Stomach (tissue), 4 donors: ENCODE measurements around the gene ATXN7L3B.

ENCODE experiments used
- EP300 ChIP-seq: sonication (generic); formaldehyde crosslinking; IDR thresholded peaks from one replicate; pipeline ENCODE4 v1.6.1; 2017; ENCODE audit warnings: antibody characterized with exemption
- POLR2A ChIP-seq, 4 donors: fragments of 450-650 bp; IDR thresholded peaks; one replicate each; pipeline ENCODE4 v1.6.1; 2016; ENCODE audit warnings: antibody characterized with exemption in 4 of 4, control low read depth in 2 of 4, mild to moderate bottlenecking in 1 of 4, moderate library complexity in 1 of 4
- POLR2AphosphoS5 ChIP-seq, 3 donors: sonication (generic); formaldehyde crosslinking; IDR thresholded peaks; one replicate each; pipeline ENCODE4 v1.6.1; 2016; ENCODE audit warnings: antibody characterized with exemption in 3 of 3
- TF ChIP-seq, protein P1 (sequence below), 7 experiments: fragments of 450-650 bp in 4 of 7; fragments of 200-600 bp in 3 of 7; sonication (generic) in 3 of 7; IDR thresholded peaks; one replicate each; pipeline ENCODE4 v1.5.1; 2016 to 2019; ENCODE audit warnings: antibody characterized with exemption in 7 of 7, control low read depth in 2 of 7, mild to moderate bottlenecking in 1 of 7

GRCh38 chr12:74509886-74510285 lies 27.7 kb upstream of the ATXN7L3B start:
- TF ChIP-seq, protein P1, sequence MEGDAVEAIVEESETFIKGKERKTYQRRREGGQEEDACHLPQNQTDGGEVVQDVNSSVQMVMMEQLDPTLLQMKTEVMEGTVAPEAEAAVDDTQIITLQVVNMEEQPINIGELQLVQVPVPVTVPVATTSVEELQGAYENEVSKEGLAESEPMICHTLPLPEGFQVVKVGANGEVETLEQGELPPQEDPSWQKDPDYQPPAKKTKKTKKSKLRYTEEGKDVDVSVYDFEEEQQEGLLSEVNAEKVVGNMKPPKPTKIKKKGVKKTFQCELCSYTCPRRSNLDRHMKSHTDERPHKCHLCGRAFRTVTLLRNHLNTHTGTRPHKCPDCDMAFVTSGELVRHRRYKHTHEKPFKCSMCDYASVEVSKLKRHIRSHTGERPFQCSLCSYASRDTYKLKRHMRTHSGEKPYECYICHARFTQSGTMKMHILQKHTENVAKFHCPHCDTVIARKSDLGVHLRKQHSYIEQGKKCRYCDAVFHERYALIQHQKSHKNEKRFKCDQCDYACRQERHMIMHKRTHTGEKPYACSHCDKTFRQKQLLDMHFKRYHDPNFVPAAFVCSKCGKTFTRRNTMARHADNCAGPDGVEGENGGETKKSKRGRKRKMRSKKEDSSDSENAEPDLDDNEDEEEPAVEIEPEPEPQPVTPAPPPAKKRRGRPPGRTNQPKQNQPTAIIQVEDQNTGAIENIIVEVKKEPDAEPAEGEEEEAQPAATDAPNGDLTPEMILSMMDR (IDR thresholded peaks at IDR 0.05) = no peak
- TF ChIP-seq POLR2A (IDR thresholded peaks at IDR 0.05) (no peak), POLR2AphosphoS5 (IDR thresholded peaks at IDR 0.05) (no peak), EP300 (no peak)
